Stomach (tissue), 4 donors: Measurements from ENCODE around the gene RHO.

Experiments used
- EP300 ChIP-seq: sonication (generic); formaldehyde crosslinking; IDR thresholded peaks from one replicate; pipeline ENCODE4 v1.6.1; 2017; ENCODE audit warnings: antibody characterized with exemption
- POLR2A ChIP-seq, 4 donors: fragments of 450-650 bp; IDR thresholded peaks; one replicate each; pipeline ENCODE4 v1.6.1; 2016; ENCODE audit warnings: antibody characterized with exemption in 4 of 4, control low read depth in 2 of 4, mild to moderate bottlenecking in 1 of 4, moderate library complexity in 1 of 4
- POLR2AphosphoS5 ChIP-seq, 3 donors: sonication (generic); formaldehyde crosslinking; IDR thresholded peaks; one replicate each; pipeline ENCODE4 v1.6.1; 2016; ENCODE audit warnings: antibody characterized with exemption in 3 of 3
- TF ChIP-seq, protein P1 (sequence below), 7 experiments: fragments of 450-650 bp in 4 of 7; fragments of 200-600 bp in 3 of 7; sonication (generic) in 3 of 7; IDR thresholded peaks; one replicate each; pipeline ENCODE4 v1.5.1; 2016 to 2019; ENCODE audit warnings: antibody characterized with exemption in 7 of 7, control low read depth in 2 of 7, mild to moderate bottlenecking in 1 of 7

DNA sequence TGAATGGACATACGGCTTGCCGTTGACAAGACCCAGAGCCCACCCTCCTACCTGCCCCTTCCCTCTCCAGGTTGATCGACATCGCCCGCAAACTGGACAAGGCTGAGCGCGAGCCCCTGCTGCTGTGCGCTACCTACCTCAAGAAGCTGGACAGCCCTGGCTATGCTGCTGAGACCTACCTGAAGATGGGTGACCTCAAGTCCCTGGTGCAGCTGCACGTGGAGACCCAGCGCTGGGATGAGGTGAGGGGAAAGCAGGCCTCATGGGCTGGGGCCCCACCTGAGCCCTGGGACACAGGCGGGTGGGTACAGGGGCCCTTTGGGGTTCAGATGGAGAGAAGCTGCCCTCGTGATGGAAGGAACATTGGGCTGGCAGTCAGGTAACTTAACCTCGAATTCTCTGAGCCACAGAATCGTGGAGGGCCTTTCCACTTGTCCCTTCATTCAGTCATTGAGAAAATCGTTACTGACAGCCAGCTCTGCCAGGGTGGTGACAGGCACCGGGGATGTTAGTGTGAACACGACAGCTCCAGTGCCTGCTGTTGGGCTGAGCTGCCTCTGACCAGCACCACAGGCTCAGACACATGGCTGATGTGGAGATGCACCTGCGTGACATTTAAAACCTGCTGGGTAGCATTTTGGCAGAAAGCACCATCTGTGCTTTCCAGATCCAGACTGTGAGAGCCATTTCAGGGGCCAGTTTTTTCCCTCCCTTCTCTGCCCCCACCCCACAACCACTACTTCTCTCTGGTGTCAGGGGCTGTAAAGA lies 25.6 kb upstream of the RHO start:
- TF ChIP-seq, protein P1, sequence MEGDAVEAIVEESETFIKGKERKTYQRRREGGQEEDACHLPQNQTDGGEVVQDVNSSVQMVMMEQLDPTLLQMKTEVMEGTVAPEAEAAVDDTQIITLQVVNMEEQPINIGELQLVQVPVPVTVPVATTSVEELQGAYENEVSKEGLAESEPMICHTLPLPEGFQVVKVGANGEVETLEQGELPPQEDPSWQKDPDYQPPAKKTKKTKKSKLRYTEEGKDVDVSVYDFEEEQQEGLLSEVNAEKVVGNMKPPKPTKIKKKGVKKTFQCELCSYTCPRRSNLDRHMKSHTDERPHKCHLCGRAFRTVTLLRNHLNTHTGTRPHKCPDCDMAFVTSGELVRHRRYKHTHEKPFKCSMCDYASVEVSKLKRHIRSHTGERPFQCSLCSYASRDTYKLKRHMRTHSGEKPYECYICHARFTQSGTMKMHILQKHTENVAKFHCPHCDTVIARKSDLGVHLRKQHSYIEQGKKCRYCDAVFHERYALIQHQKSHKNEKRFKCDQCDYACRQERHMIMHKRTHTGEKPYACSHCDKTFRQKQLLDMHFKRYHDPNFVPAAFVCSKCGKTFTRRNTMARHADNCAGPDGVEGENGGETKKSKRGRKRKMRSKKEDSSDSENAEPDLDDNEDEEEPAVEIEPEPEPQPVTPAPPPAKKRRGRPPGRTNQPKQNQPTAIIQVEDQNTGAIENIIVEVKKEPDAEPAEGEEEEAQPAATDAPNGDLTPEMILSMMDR (IDR thresholded peaks at IDR 0.05), result no peak
- TF ChIP-seq POLR2AphosphoS5 (IDR thresholded peaks at IDR 0.05) (no peak), POLR2A (IDR thresholded peaks at IDR 0.05) (no peak), EP300 (no peak)
